DOHH2 (cell line): Measurements from ENCODE around the gene DHH.

Experiments
- H3F3A ChIP-seq: fragments of 200-600 bp; sonication (generic), shearing (Covaris generic); 2 replicates; pipeline ENCODE4 v1.6.0; 2016; ENCODE audit warnings: antibody characterized with exemption, mild to moderate bottlenecking; ENCODE audit not compliant: control insufficient read depth, insufficient read depth
- H3K27ac ChIP-seq: fragments of 200-600 bp; sonication (generic); 2 replicates; pipeline ENCODE4 v1.5.1; 2014; ENCODE audit warnings: low read depth, mild to moderate bottlenecking, low read length, moderate library complexity
- H3K27me3 ChIP-seq: fragments of 200-600 bp; sonication (generic); 2 replicates; pipeline ENCODE4 v1.6.1; 2014; ENCODE audit warnings: mild to moderate bottlenecking, low read length, mixed read lengths; ENCODE audit not compliant: control insufficient read depth
- H3K36me3 ChIP-seq: fragments of 200-600 bp; sonication (generic); 2 replicates; pipeline ENCODE4 v1.6.1; 2014; ENCODE audit warnings: mild to moderate bottlenecking, low read length, moderate library complexity, mixed read lengths; ENCODE audit not compliant: control insufficient read depth
- H3K4me1 ChIP-seq: fragments of 200-600 bp; sonication (generic); 2 replicates; pipeline ENCODE4 v1.6.1; 2014; ENCODE audit warnings: mild to moderate bottlenecking, low read length, mixed read lengths; ENCODE audit not compliant: control insufficient read depth
- H3K4me2 ChIP-seq: fragments of 200-600 bp; sonication (generic); 2 replicates; pipeline ENCODE4 v1.6.0; 2014; ENCODE audit warnings: mild to moderate bottlenecking, low read length, moderate library complexity
- H3K4me3 ChIP-seq: fragments of 200-600 bp; sonication (generic); 2 replicates; pipeline ENCODE4 v1.5.1; 2014; ENCODE audit warnings: mild to moderate bottlenecking, low read length, mixed read lengths
- H3K79me2 ChIP-seq: fragments of 200-600 bp; sonication (generic); 2 replicates; pipeline ENCODE4 v1.6.1; 2014; ENCODE audit warnings: mild to moderate bottlenecking, low read length, mixed read lengths; ENCODE audit not compliant: control insufficient read depth
- H3K9me2 ChIP-seq: fragments of 200-600 bp; sonication (generic); replicated peaks from 2 replicates; pipeline ENCODE4 v1.6.1; 2014; ENCODE audit warnings: mild to moderate bottlenecking, low read length, mixed read lengths; ENCODE audit not compliant: control insufficient read depth
- H3K9me3 ChIP-seq: fragments of 200-600 bp; sonication (generic); 2 replicates; pipeline ENCODE4 v1.6.1; 2014; ENCODE audit warnings: antibody characterized with exemption, low read length, mixed read lengths; ENCODE audit not compliant: control insufficient read depth, insufficient read depth
- H4K20me1 ChIP-seq: fragments of 200-600 bp; sonication (generic); 2 replicates; pipeline ENCODE4 v1.6.0; 2014; ENCODE audit warnings: low read depth, mild to moderate bottlenecking, antibody characterized with exemption, low read length, moderate library complexity; ENCODE audit not compliant: control insufficient read depth, insufficient read depth
- CTCF ChIP-seq: fragments of 200-600 bp; sonication (generic); IDR thresholded peaks from one replicate; pipeline ENCODE4 v1.5.1; 2014; ENCODE audit warnings: antibody characterized with exemption, mild to moderate bottlenecking, low read depth, low read length; ENCODE audit not compliant: poor library complexity, severe bottlenecking
- EZH2phosphoT487 ChIP-seq: fragments of 200-600 bp; sonication (generic); IDR thresholded peaks from 2 replicates; pipeline ENCODE4 v1.6.1; 2017; ENCODE audit warnings: borderline replicate concordance, mild to moderate bottlenecking, antibody characterized with exemption, low read length, moderate library complexity, mixed read lengths

Gene DHH

GRCh38 chr12:49098703-49099102, 4.1 kb upstream of the DHH start:
- Histone ChIP-seq H3K4me2 (no peak overlapping the region), H3K36me3 (peaks cover 2% of the 10 kb centered on the region; the same call in 1 of the 2 replicates), H3F3A (no peaks in the 10 kb centered on the region), H3K27me3 (peaks cover 20% of the 10 kb centered on the region), H3K4me1 (peaks cover 5% of the 10 kb centered on the region; the same call in 1 of the 2 replicates), H3K9me2 (no peaks in the 10 kb centered on the region), H4K20me1 (0 out of 2 replicates have a peak, but pooled peaks cover 2% of the 10 kb centered on the region), H3K4me3 (no peak overlapping the region), H3K79me2 (no peaks in the 10 kb centered on the region), H3K9me3 (no peaks in the 10 kb centered on the region), H3K27ac (no peak overlapping the region)
- TF ChIP-seq CTCF = no peak
- no peak for TF ChIP-seq EZH2phosphoT487

GRCh38 chr12:49098035-49098451, 3.4 kb upstream of the DHH start:
- H3K9me2 ChIP-seq = no peaks in the 10 kb centered on the region
- no peaks in the 10 kb centered on the region for H3F3A ChIP-seq
- peaks cover 5% of the 10 kb centered on the region; the same call in 1 of the 2 replicates for H3K4me1 ChIP-seq
- no peak overlapping the region for H3K4me3 ChIP-seq
- H3K4me2 ChIP-seq = no peak overlapping the region
- 0 out of 2 replicates have a peak, but pooled peaks cover 2% of the 10 kb centered on the region for H4K20me1 ChIP-seq
- H3K79me2 ChIP-seq = no peaks in the 10 kb centered on the region
- no peaks in the 10 kb centered on the region for H3K9me3 ChIP-seq
- peaks cover 27% of the 10 kb centered on the region for H3K27me3 ChIP-seq
- no peak overlapping the region for H3K27ac ChIP-seq
- no peaks in the 10 kb centered on the region for H3K36me3 ChIP-seq
- peak; percentile 92 for TF ChIP-seq CTCF
- TF ChIP-seq EZH2phosphoT487 = no peak

- no peak for TF ChIP-seq CTCF
- no peak for TF ChIP-seq EZH2phosphoT487
- H3K4me2 ChIP-seq = no peak overlapping the region
- no peaks in the 10 kb centered on the region for H3K9me2 ChIP-seq
- peaks cover 34% of the 10 kb centered on the region for H3K27me3 ChIP-seq
- H3K36me3 ChIP-seq = no peaks in the 10 kb centered on the region
- no peaks in the 10 kb centered on the region for H3F3A ChIP-seq
- H3K4me3 ChIP-seq = no peak overlapping the region
- no peak overlapping the region for H3K27ac ChIP-seq
- no peaks in the 10 kb centered on the region for H3K79me2 ChIP-seq
- H3K9me3 ChIP-seq = no peaks in the 10 kb centered on the region
- H4K20me1 ChIP-seq = 0 out of 2 replicates have a peak, but pooled peaks cover 2% of the 10 kb centered on the region
- H3K4me1 ChIP-seq = peaks cover 7% of the 10 kb centered on the region; the same call in 1 of the 2 replicates
Observed at GRCh38 chr12:49097381-49097780, 2.8 kb upstream of the DHH start.
